ENCODE measurements around the gene BRIP1. TPM values are rescaled to one million over a fixed set of nuclear protein-coding genes. Genes with fewer than 3 reads are reported as not detected.
"Not testable (repeated sequence)": the region's sequence is repeated elsewhere in the genome, so short reads cannot be mapped to it uniquely, and the experiment has no call there.

Gene BRIP1
- total RNA-seq, 2 donors from 2014 or later = 10.8 to 23.1 TPM

- ATAC-seq = no peak
- no peak for DNase-seq (ENCODE audit: low spot score)
- Mint-ChIP-seq H3K27me3 (no peaks in the 10 kb centered on the region), H3K4me1 (ENCODE audit: low read depth in 2 of 2) (no peaks in the 10 kb centered on the region), H3K27ac (no peak overlapping the region), H3K36me3 (peaks cover 6% of the 10 kb centered on the region), H3K9me3 (no peaks in the 10 kb centered on the region), H3K4me3 (no peak overlapping the region)
These were observed 30.9 kb downstream of the BRIP1 start for GRCh38 chr17:61832463-61832862.

- H3K9me3 Mint-ChIP-seq = no peaks in the 10 kb centered on the region
- H3K27me3 Mint-ChIP-seq = no peaks in the 10 kb centered on the region
- peaks cover 6% of the 10 kb centered on the region for H3K36me3 Mint-ChIP-seq
- no peak for DNase-seq (ENCODE audit: low spot score)
- ATAC-seq = no peak
- no peak overlapping the region for H3K4me3 Mint-ChIP-seq
- H3K4me1 Mint-ChIP-seq (ENCODE audit: low read depth in 2 of 2) = no peaks in the 10 kb centered on the region
- H3K27ac Mint-ChIP-seq = no peak overlapping the region
These were observed 32.2 kb downstream of the BRIP1 start for GRCh38 chr17:61831099-61831498.

- no peak overlapping the region for H3K4me3 Mint-ChIP-seq
- H3K4me1 Mint-ChIP-seq (ENCODE audit: low read depth in 2 of 2) = no peaks in the 10 kb centered on the region
- no peaks in the 10 kb centered on the region for H3K9me3 Mint-ChIP-seq
- H3K27me3 Mint-ChIP-seq = no peaks in the 10 kb centered on the region
- ATAC-seq (no peak), DNase-seq (ENCODE audit: low spot score) (no peak)
- no peak overlapping the region for H3K27ac Mint-ChIP-seq
- peaks cover 6% of the 10 kb centered on the region for H3K36me3 Mint-ChIP-seq
These were observed 34.6 kb downstream of the BRIP1 start for GRCh38 chr17:61828694-61829093.

GRCh38 chr17:61827649-61828395, 35.5 kb downstream of the BRIP1 start:
- H3K4me1 Mint-ChIP-seq (ENCODE audit: low read depth in 2 of 2) = peaks cover 0 to 5% of the 10 kb centered on the region in 2 donors
- ATAC-seq (no peak), DNase-seq (ENCODE audit: low spot score) (no peak)
- H3K36me3 Mint-ChIP-seq = peaks cover 12% of the 10 kb centered on the region
- no peaks in the 10 kb centered on the region for H3K9me3 Mint-ChIP-seq
- no peak overlapping the region for H3K4me3 Mint-ChIP-seq
- H3K27ac Mint-ChIP-seq = no peak overlapping the region
- H3K27me3 Mint-ChIP-seq = no peaks in the 10 kb centered on the region

GRCh38 chr17:61826866-61827265, 36.5 kb downstream of the BRIP1 start:
- not testable (repeated sequence) for H3K4me1 Mint-ChIP-seq (ENCODE audit: low read depth in 2 of 2); H3K27me3 Mint-ChIP-seq; DNase-seq (ENCODE audit: low spot score); ATAC-seq; H3K27ac Mint-ChIP-seq; H3K9me3 Mint-ChIP-seq; H3K4me3 Mint-ChIP-seq
- H3K36me3 Mint-ChIP-seq = peaks cover 12% of the 10 kb centered on the region

- not testable (repeated sequence) for H3K4me3 Mint-ChIP-seq; H3K27ac Mint-ChIP-seq; H3K9me3 Mint-ChIP-seq; H3K4me1 Mint-ChIP-seq (ENCODE audit: low read depth in 2 of 2); ATAC-seq; DNase-seq (ENCODE audit: low spot score); H3K27me3 Mint-ChIP-seq
- peaks cover 17% of the 10 kb centered on the region for H3K36me3 Mint-ChIP-seq
These were observed 37.1 kb downstream of the BRIP1 start for GRCh38 chr17:61826198-61826597.

- Mint-ChIP-seq H3K27me3 (no peaks in the 10 kb centered on the region), H3K9me3 (no peaks in the 10 kb centered on the region), H3K27ac (no peak overlapping the region), H3K36me3 (peaks cover 17% of the 10 kb centered on the region), H3K4me3 (no peak overlapping the region), H3K4me1 (ENCODE audit: low read depth in 2 of 2) (peaks cover 0 to 9% of the 10 kb centered on the region in 2 donors)
- DNase-seq (ENCODE audit: low spot score) (no peak), ATAC-seq (no peak)
These were observed 37.7 kb downstream of the BRIP1 start for GRCh38 chr17:61825448-61826137.

GRCh38 chr17:61822326-61823285, 40.7 kb downstream of the BRIP1 start:
- Mint-ChIP-seq H3K27ac (no peak overlapping the region), H3K27me3 (no peaks in the 10 kb centered on the region), H3K4me1 (ENCODE audit: low read depth in 2 of 2) (peaks cover 0 to 9% of the 10 kb centered on the region in 2 donors), H3K4me3 (no peak overlapping the region), H3K36me3 (peaks cover 17% of the 10 kb centered on the region), H3K9me3 (no peaks in the 10 kb centered on the region)
- no peak for ATAC-seq
- DNase-seq (ENCODE audit: low spot score) = no peak

GRCh38 chr17:61821655-61822054, 41.7 kb downstream of the BRIP1 start:
- no peak for ATAC-seq
- Mint-ChIP-seq H3K4me3 (no peak overlapping the region), H3K27ac (no peak overlapping the region), H3K36me3 (peaks cover 17% of the 10 kb centered on the region), H3K27me3 (no peaks in the 10 kb centered on the region), H3K4me1 (ENCODE audit: low read depth in 2 of 2) (peaks cover 0 to 9% of the 10 kb centered on the region in 2 donors), H3K9me3 (no peaks in the 10 kb centered on the region)
- no peak for DNase-seq (ENCODE audit: low spot score)

- ATAC-seq; DNase-seq (ENCODE audit: low spot score); H3K27me3 Mint-ChIP-seq; H3K9me3 Mint-ChIP-seq; H3K27ac Mint-ChIP-seq; H3K4me3 Mint-ChIP-seq; H3K4me1 Mint-ChIP-seq (ENCODE audit: low read depth in 2 of 2): not testable (repeated sequence)
- H3K36me3 Mint-ChIP-seq = peaks cover 17% of the 10 kb centered on the region
These were observed 44.1 kb downstream of the BRIP1 start for GRCh38 chr17:61819265-61819664.

GRCh38 chr17:61818225-61818624, 45.1 kb downstream of the BRIP1 start:
- Mint-ChIP-seq H3K4me1 (ENCODE audit: low read depth in 2 of 2) (peaks cover 0 to 6% of the 10 kb centered on the region in 2 donors), H3K36me3 (peaks cover 14% of the 10 kb centered on the region), H3K9me3 (no peaks in the 10 kb centered on the region), H3K4me3 (no peak overlapping the region), H3K27me3 (no peaks in the 10 kb centered on the region), H3K27ac (no peak overlapping the region)
- no peak for DNase-seq (ENCODE audit: low spot score)
- ATAC-seq = no peak

GRCh38 chr17:61817452-61817851, 45.9 kb downstream of the BRIP1 start:
- H3K9me3 Mint-ChIP-seq = no peaks in the 10 kb centered on the region
- ATAC-seq (no peak), DNase-seq (ENCODE audit: low spot score) (no peak)
- H3K27me3 Mint-ChIP-seq = no peaks in the 10 kb centered on the region
- H3K4me3 Mint-ChIP-seq = no peak overlapping the region
- no peak overlapping the region for H3K27ac Mint-ChIP-seq
- peaks cover 11% of the 10 kb centered on the region for H3K36me3 Mint-ChIP-seq
- H3K4me1 Mint-ChIP-seq (ENCODE audit: low read depth in 2 of 2) = peaks cover 0 to 4% of the 10 kb centered on the region in 2 donors

GRCh38 chr17:61816538-61816937, 46.8 kb downstream of the BRIP1 start:
- peaks cover 0 to under 1% of the 10 kb centered on the region in 2 donors for H3K4me1 Mint-ChIP-seq (ENCODE audit: low read depth in 2 of 2)
- ATAC-seq (no peak), DNase-seq (ENCODE audit: low spot score) (no peak)
- H3K4me3 Mint-ChIP-seq = no peak overlapping the region
- peaks cover 8% of the 10 kb centered on the region for H3K36me3 Mint-ChIP-seq
- no peak overlapping the region for H3K27ac Mint-ChIP-seq
- H3K27me3 Mint-ChIP-seq = no peaks in the 10 kb centered on the region
- no peaks in the 10 kb centered on the region for H3K9me3 Mint-ChIP-seq

Measured in natural killer cell treated with Interleukin-12 subunit alpha and Interleukin-12 subunit beta and Interleukin-15 and Interleukin-18, amount 100 ng/mL, for 72 hours (primary cell).